Measurements from ENCODE around the gene C14orf39. TPM values are rescaled to one million over a fixed set of nuclear protein-coding genes. Genes with fewer than 3 reads are reported as not detected.

The C14orf39 gene
- polyA plus RNA-seq (ENCODE audit: insufficient read length) = 1.7 TPM

GRCh38 chr14:60485598-60486251 lies at the start of gene C14orf39:
Gene C14orf39, minus strand, starts transcription at chr14:60486063. Its CDS starts 985 bp downstream, at chr14:60485078.
- peak; percentile 79 for DNase-seq

GRCh38 chr14:60532442-60532841 lies 46.6 kb upstream of the C14orf39 start:
- no peak for DNase-seq

GRCh38 chr14:60515511-60516289 lies 29.8 kb upstream of the C14orf39 start:
- no peak for DNase-seq

- DNase-seq = peak; percentile 55
Observed at GRCh38 chr14:60514741-60515491, 29.1 kb upstream of the C14orf39 start.

- DNase-seq = no peak
Observed at GRCh38 chr14:60514378-60514740, 28.5 kb upstream of the C14orf39 start.

GRCh38 chr14:60512973-60513571 lies 27.2 kb upstream of the C14orf39 start:
- no peak for DNase-seq

- no peak for DNase-seq
Observed at GRCh38 chr14:60512126-60512525, 26.3 kb upstream of the C14orf39 start.

GRCh38 chr14:60510951-60511599 lies 25.2 kb upstream of the C14orf39 start:
- DNase-seq = no peak

- no peak for DNase-seq
Observed at GRCh38 chr14:60510254-60510950, 24.5 kb upstream of the C14orf39 start.

- DNase-seq = no peak
Observed at GRCh38 chr14:60509438-60510253, 23.8 kb upstream of the C14orf39 start.

GRCh38 chr14:60508707-60509437 lies 23.0 kb upstream of the C14orf39 start, which contains the start of gene SIX6:
Gene SIX6, plus strand, starts transcription at chr14:60509146. Its CDS starts 253 bp downstream, at chr14:60509399.
- DNase-seq = no peak

GRCh38 chr14:60508363-60508706 lies 22.5 kb upstream of the C14orf39 start:
- DNase-seq = no peak

GRCh38 chr14:60506985-60507829 lies 21.3 kb upstream of the C14orf39 start:
- no peak for DNase-seq

GRCh38 chr14:60506462-60506984 lies 20.7 kb upstream of the C14orf39 start:
- DNase-seq = no peak

GRCh38 chr14:60506010-60506409 lies 20.1 kb upstream of the C14orf39 start:
- no peak for DNase-seq

GRCh38 chr14:60505448-60505847 lies 19.6 kb upstream of the C14orf39 start:
- no peak for DNase-seq

- DNase-seq = no peak
Observed at GRCh38 chr14:60502541-60502940, 16.7 kb upstream of the C14orf39 start.

- DNase-seq = no peak
Observed at GRCh38 chr14:60495946-60496345, 10.1 kb upstream of the C14orf39 start.

- no peak for DNase-seq
Observed at GRCh38 chr14:60490270-60490669, 4.4 kb upstream of the C14orf39 start.

Data from hindlimb muscle (tissue), 1 donor.